Keratinocyte (primary cell): ENCODE results near the gene ISG15. TPM values are rescaled to one million over a fixed set of nuclear protein-coding genes. Genes with fewer than 3 reads are reported as not detected.

Source experiments
- DNase-seq: peaks from one replicate; pipeline ENCODE4 v3.0.0-alpha.2; 2011; ENCODE audit warnings: low read depth, missing footprints, low spot score
- FAIRE-seq: peaks from 2 replicates; lab custom pipeline; 2011; peaks lifted over from hg19 to GRCh38; lab: Jason Lieb, UNC
- H2AFZ ChIP-seq: 2 replicates; pipeline ENCODE4 v1.6.0; 2012; ENCODE audit warnings: low read length, control low read depth, inconsistent platforms; ENCODE audit not compliant: control insufficient read depth
- H3K27ac ChIP-seq: 2 replicates; pipeline ENCODE4 v1.5.1; 2011; ENCODE audit warnings: low read length; ENCODE audit not compliant: control insufficient read depth, insufficient read depth
- H3K27me3 ChIP-seq: 3 replicates; pipeline ENCODE4 v1.6.0; 2011; ENCODE audit warnings: low read length; ENCODE audit not compliant: control insufficient read depth, insufficient read depth; ENCODE audit errors: extremely low read depth
- H3K36me3 ChIP-seq, 2 experiments: 2 replicates in 1 of 2; 3 replicates in 1 of 2; pipeline ENCODE4 v1.5.1; 2011; ENCODE audit warnings: low read length in 2 of 2, mild to moderate bottlenecking in 1 of 2; ENCODE audit not compliant: control insufficient read depth in 2 of 2, insufficient read depth in 2 of 2; ENCODE audit errors: extremely low read depth in 1 of 2
- H3K4me1 ChIP-seq: 3 replicates; pipeline ENCODE4 v1.5.1; 2011; ENCODE audit warnings: low read length; ENCODE audit not compliant: control insufficient read depth, insufficient read depth; ENCODE audit errors: extremely low read depth
- H3K4me2 ChIP-seq: 3 replicates; pipeline ENCODE4 v1.6.0; 2011; ENCODE audit warnings: low read depth, low read length; ENCODE audit not compliant: control insufficient read depth, insufficient read depth; ENCODE audit errors: extremely low read depth
- H3K4me3 ChIP-seq, 3 experiments: fragments of 200-600 bp in 1 of 3; sonication (generic) in 1 of 3; 2 replicates in 2 of 3; 3 replicates in 1 of 3; pipeline ENCODE4 v1.5.1; 2011 to 2016; ENCODE audit warnings: low read length in 3 of 3, mild to moderate bottlenecking in 3 of 3, control low read depth in 2 of 3, inconsistent platforms in 1 of 3, low read depth in 1 of 3, mixed read lengths in 1 of 3, mixed run types in 1 of 3, moderate library complexity in 1 of 3; ENCODE audit not compliant: control insufficient read depth in 2 of 3, insufficient read depth in 2 of 3; ENCODE audit errors: extremely low read depth in 1 of 3
- H3K79me2 ChIP-seq: 2 replicates; pipeline ENCODE4 v1.6.0; 2012; ENCODE audit warnings: low read length; ENCODE audit not compliant: control insufficient read depth, insufficient read depth
- H3K9ac ChIP-seq: 3 replicates; pipeline ENCODE4 v1.6.0; 2011; ENCODE audit warnings: low read length; ENCODE audit not compliant: control insufficient read depth, insufficient read depth; ENCODE audit errors: extremely low read depth
- H3K9me1 ChIP-seq: 3 replicates; pipeline ENCODE4 v1.6.0; 2011; ENCODE audit warnings: low read length; ENCODE audit not compliant: control insufficient read depth, insufficient read depth; ENCODE audit errors: extremely low read depth
- H3K9me3 ChIP-seq: 2 replicates; pipeline ENCODE4 v1.5.1; 2012; ENCODE audit warnings: low read depth, low read length; ENCODE audit not compliant: control insufficient read depth
- H4K20me1 ChIP-seq: 3 replicates; pipeline ENCODE4 v1.6.0; 2011; ENCODE audit warnings: low read length; ENCODE audit not compliant: control insufficient read depth, insufficient read depth; ENCODE audit errors: extremely low read depth
- CTCF ChIP-seq, 3 experiments: IDR thresholded peaks in 1 of 3; conservative IDR thresholded peaks in 1 of 3; optimal IDR thresholded peaks in 1 of 3; 2 replicates in 2 of 3; 3 replicates in 1 of 3; pipeline versions ENCODE3 to v1.5.1; 2011; ENCODE audit warnings: low read length in 3 of 3, mild to moderate bottlenecking in 3 of 3, moderate library complexity in 2 of 3, control low read depth in 1 of 3, inconsistent platforms in 1 of 3; ENCODE audit not compliant: insufficient read depth in 2 of 3; ENCODE audit errors: extremely low read depth in 1 of 3
- EZH2 ChIP-seq: IDR thresholded peaks from one replicate; pipeline ENCODE4 v1.6.1; 2012; ENCODE audit warnings: inconsistent platforms, mild to moderate bottlenecking, low read length, moderate library complexity
- dilution Hi-C: fragments of 300-500 bp; cut with MboI; formaldehyde crosslinking; loops from one replicate; pipeline ENCODE4 v1.7.0; 2020; ENCODE audit warnings: low sequenced_read_pairs; ENCODE audit not compliant: extremely low pct_ligation_motif_present
- polyA plus RNA-seq, 5 experiments: library from polyadenylated mRNA; depleted of rRNA in 3 of 5; stranded (reverse) in 3 of 5; stranded (forward) in 1 of 5; unstranded in 1 of 5; fragments of >200 nt; gene quantifications; 1 replicate in 1 of 5; 2 replicates in 3 of 5; 3 replicates in 1 of 5; pipeline versions ENCODE4 v1.2.1 to v1.2.3, GENCODE V29; 2011 to 2012; ENCODE audit warnings: missing spikeins in 2 of 5, low read depth in 1 of 5, low replicate concordance in 1 of 5

ISG15 gene
- polyA plus RNA-seq, 1 donor (not counting 4 experiments of a cell fraction or from before 2014, with no cell fraction given), result 246 TPM

DNA sequence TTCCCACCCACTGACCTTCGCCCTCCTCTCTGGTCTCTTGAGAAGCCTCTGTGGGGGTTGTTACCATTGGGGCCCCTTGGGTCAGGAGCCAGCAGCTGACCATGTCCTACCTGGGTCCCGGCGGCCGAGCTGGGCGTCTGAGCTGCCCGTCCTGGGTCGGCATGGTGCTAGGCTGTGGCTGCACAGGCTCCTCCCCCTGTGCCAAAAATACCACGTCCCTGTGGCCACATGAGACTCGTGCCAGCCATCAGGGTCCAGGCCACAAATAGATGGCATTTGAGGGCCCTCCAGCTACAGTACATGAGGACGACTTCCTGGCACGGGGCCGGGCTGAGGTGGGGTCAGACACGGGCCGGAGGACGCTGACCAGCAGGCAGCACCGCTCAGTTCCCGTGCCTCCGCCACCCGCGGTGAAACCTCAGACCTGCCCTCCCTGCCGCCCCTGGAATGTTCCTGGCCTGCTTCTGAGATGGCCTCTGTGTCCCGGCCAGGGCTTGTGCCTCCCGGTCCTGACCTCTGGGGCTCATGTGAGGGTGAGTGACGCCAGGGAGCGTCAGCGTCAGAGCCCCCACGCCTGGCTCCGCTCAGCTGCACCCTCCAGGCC is 31.2 kb upstream of the ISG15 start, which contains the start of gene PERM1:
Gene PERM1 (minus strand): TSS at position 139 of the 604 bp plus-strand sequence. CDS start 1,064 bp downstream, outside the sequence.
- no peaks in the 10 kb centered on the region for H4K20me1 ChIP-seq
- H3K27me3 ChIP-seq, result peaks cover 51% of the 10 kb centered on the region
- no peak within 1 kb of the TSS for H3K4me2 ChIP-seq
- DNase-seq, result no peak
- no peaks in the 10 kb centered on the region for H3K36me3 ChIP-seq
- H3K9me1 ChIP-seq, result no peaks in the 10 kb centered on the region
- no peaks in the 10 kb centered on the region for H3K4me1 ChIP-seq
- H2AFZ ChIP-seq, result no peak within 1 kb of the TSS
- dilution Hi-C loops, result no loop called here
- TF ChIP-seq EZH2 (no peak), CTCF (optimal IDR thresholded peaks at IDR 0.05 in 1 of 3, IDR thresholded peaks at IDR 0.05 in 1 of 3, conservative IDR thresholded peaks at IDR 0.05 in 1 of 3; ENCODE audit: extremely low read depth in 1 of 3, insufficient read depth in 2 of 3, low read length in 3 of 3) (no peak)
- FAIRE-seq, result no peak
- no peak within 1 kb of the TSS for H3K27ac ChIP-seq
- H3K4me3 ChIP-seq, result no peak within 1 kb of the TSS
- H3K9ac ChIP-seq, result no peak within 1 kb of the TSS
- H3K9me3 ChIP-seq, result no peaks in the 10 kb centered on the region
- no peaks in the 10 kb centered on the region for H3K79me2 ChIP-seq

DNA sequence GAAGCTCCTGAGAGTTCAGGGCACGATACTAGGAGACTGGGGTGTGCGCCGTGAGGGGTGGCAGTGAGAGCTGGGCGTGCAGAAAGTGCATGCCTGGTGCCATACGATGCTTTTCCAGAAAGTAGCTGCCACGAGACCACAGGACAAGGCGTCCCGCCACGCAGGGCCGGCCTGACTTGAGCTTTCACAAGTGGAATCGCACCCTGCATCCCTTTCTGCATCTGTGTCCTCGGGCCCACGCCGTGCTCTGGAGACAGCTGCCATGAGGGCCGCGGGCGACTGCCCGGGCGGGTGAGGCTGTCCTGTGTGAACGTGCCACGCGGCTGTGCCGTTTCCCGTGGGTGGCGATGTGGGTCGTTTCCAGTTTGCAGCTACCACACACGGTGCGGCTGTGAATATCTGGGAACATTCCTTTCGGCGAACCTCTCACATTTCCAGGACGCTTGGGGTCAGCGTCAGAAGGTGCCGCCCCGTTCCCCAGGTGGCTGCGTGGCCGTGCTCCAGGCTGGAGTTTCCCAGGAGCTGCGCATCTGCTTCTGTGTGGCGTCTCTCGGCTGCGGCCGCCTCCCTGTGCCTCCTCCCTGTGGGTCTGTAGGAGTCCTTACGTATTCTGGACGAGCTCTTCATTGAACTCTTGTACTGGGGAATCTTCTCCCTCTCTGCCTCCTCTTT is 30.4 kb upstream of the ISG15 start:
- H3K4me3 ChIP-seq, result no peak overlapping the region
- H3K4me2 ChIP-seq, result peak overlapping the region; percentile 16
- DNase-seq (no peak), FAIRE-seq (no peak)
- dilution Hi-C loops, result no loop called here
- TF ChIP-seq CTCF (optimal IDR thresholded peaks at IDR 0.05 in 1 of 3, IDR thresholded peaks at IDR 0.05 in 1 of 3, conservative IDR thresholded peaks at IDR 0.05 in 1 of 3; ENCODE audit: extremely low read depth in 1 of 3, insufficient read depth in 2 of 3, low read length in 3 of 3) (no peak), EZH2 (peak; percentile 86)
- no peak overlapping the region for H3K9ac ChIP-seq
- no peaks in the 10 kb centered on the region for H4K20me1 ChIP-seq
- H3K4me1 ChIP-seq, result no peaks in the 10 kb centered on the region
- H3K27me3 ChIP-seq, result peaks cover 51% of the 10 kb centered on the region
- H3K27ac ChIP-seq, result no peak overlapping the region
- H2AFZ ChIP-seq, result no peak overlapping the region
- H3K79me2 ChIP-seq, result no peaks in the 10 kb centered on the region
- no peaks in the 10 kb centered on the region for H3K36me3 ChIP-seq
- H3K9me3 ChIP-seq, result no peaks in the 10 kb centered on the region
- H3K9me1 ChIP-seq, result no peaks in the 10 kb centered on the region
